HL-60 (cell line): ENCODE data around the gene CAST.

ENCODE experiments used
- POLR2AphosphoS5 ChIP-seq: IDR thresholded peaks from 2 replicates; pipeline ENCODE4 v1.6.1; 2012; ENCODE audit warnings: low read depth
- SPI1 ChIP-seq: IDR thresholded peaks from 2 replicates; pipeline ENCODE4 v1.6.1; 2012; ENCODE audit warnings: low read depth, mild to moderate bottlenecking, borderline replicate concordance
- TF ChIP-seq, protein P1 (sequence below): IDR thresholded peaks from one replicate; pipeline ENCODE4 v1.5.1; 2011; ENCODE audit warnings: low read length, control low read depth, inconsistent platforms; ENCODE audit not compliant: insufficient read depth

DNA sequence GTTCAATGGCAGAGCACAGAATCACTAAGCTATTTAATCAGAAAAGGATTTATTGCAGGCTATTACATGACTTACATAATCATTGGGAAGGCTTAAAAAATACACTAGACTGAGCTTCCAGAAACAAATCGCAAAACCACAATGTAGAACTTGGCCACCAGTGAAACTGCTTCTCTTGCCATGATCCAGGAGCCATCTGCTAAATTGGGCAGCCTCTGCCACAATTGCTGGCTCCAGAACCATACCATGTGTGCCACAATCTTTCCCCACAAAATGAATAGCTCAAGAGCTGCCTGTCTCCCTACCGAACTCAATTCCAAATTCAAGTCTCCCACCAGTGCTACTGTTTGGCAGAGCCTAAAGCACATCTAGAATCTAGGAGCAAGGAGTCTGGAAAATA, 155.3 kb downstream of the CAST start:
- TF ChIP-seq, protein P1, sequence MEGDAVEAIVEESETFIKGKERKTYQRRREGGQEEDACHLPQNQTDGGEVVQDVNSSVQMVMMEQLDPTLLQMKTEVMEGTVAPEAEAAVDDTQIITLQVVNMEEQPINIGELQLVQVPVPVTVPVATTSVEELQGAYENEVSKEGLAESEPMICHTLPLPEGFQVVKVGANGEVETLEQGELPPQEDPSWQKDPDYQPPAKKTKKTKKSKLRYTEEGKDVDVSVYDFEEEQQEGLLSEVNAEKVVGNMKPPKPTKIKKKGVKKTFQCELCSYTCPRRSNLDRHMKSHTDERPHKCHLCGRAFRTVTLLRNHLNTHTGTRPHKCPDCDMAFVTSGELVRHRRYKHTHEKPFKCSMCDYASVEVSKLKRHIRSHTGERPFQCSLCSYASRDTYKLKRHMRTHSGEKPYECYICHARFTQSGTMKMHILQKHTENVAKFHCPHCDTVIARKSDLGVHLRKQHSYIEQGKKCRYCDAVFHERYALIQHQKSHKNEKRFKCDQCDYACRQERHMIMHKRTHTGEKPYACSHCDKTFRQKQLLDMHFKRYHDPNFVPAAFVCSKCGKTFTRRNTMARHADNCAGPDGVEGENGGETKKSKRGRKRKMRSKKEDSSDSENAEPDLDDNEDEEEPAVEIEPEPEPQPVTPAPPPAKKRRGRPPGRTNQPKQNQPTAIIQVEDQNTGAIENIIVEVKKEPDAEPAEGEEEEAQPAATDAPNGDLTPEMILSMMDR, result no peak
- no peak for TF ChIP-seq POLR2AphosphoS5
- TF ChIP-seq SPI1, result no peak
